OCI-LY1 (cell line): ENCODE data around the gene UQCC5.

ENCODE experiments used
- EZH2 ChIP-seq: fragments of 200-600 bp; sonication (generic), shearing (Covaris generic); IDR thresholded peaks from 2 replicates; pipeline ENCODE4 v1.8.0; 2017; ENCODE audit warnings: borderline replicate concordance, mixed run types, mild to moderate bottlenecking, antibody characterized with exemption, low read length, moderate library complexity, mixed read lengths
- TF ChIP-seq, protein P1 (sequence below): fragments of 200-600 bp; sonication (generic), shearing (Covaris generic); IDR thresholded peaks from 2 replicates; pipeline ENCODE4 v1.5.1; 2017; ENCODE audit warnings: mild to moderate bottlenecking, antibody characterized with exemption, low read length, moderate library complexity, mixed read lengths

- TF ChIP-seq, protein P1, sequence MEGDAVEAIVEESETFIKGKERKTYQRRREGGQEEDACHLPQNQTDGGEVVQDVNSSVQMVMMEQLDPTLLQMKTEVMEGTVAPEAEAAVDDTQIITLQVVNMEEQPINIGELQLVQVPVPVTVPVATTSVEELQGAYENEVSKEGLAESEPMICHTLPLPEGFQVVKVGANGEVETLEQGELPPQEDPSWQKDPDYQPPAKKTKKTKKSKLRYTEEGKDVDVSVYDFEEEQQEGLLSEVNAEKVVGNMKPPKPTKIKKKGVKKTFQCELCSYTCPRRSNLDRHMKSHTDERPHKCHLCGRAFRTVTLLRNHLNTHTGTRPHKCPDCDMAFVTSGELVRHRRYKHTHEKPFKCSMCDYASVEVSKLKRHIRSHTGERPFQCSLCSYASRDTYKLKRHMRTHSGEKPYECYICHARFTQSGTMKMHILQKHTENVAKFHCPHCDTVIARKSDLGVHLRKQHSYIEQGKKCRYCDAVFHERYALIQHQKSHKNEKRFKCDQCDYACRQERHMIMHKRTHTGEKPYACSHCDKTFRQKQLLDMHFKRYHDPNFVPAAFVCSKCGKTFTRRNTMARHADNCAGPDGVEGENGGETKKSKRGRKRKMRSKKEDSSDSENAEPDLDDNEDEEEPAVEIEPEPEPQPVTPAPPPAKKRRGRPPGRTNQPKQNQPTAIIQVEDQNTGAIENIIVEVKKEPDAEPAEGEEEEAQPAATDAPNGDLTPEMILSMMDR = no peak
- TF ChIP-seq EZH2 = no peak
Measured at GRCh38 chr3:52521488-52521824, 14.9 kb upstream of the UQCC5 start.
